ENCODE results near the gene SPDYC.
A peak's percentile ranks its signal among the peaks of the same experiment; 100 is the strongest.

SPDYC gene

GRCh38 chr11:65218446-65218845 is 48.4 kb downstream of the SPDYC start:
- H3K36me3 Mint-ChIP-seq (ENCODE audit: insufficient read depth), result no peaks in the 10 kb centered on the region
- H3K4me3 Mint-ChIP-seq, result no peak overlapping the region
- H3K4me1 Mint-ChIP-seq (ENCODE audit: low read depth in 2 of 2), result peaks cover 26 to 29% of the 10 kb centered on the region in 2 donors
- H3K27ac Mint-ChIP-seq, result no peak overlapping the region
- no peaks in the 10 kb centered on the region for H3K9me3 Mint-ChIP-seq
- ATAC-seq (replicated peaks), result no peak
- DNase-seq, result no peak
- H3K27me3 Mint-ChIP-seq, result peaks cover 3 to 5% of the 10 kb centered on the region in 2 donors

- DNase-seq (no peak), ATAC-seq (replicated peaks) (no peak)
- Mint-ChIP-seq H3K27me3 (peaks cover 10 to 18% of the 10 kb centered on the region in 2 donors), H3K36me3 (ENCODE audit: insufficient read depth) (no peaks in the 10 kb centered on the region), H3K4me3 (no peak overlapping the region), H3K27ac (peak overlapping the region in 1 of 2 donors; percentile 38), H3K9me3 (no peaks in the 10 kb centered on the region), H3K4me1 (ENCODE audit: low read depth in 2 of 2) (peaks cover 15 to 16% of the 10 kb centered on the region in 2 donors)
Observed at GRCh38 chr11:65219930-65220213, 49.8 kb downstream of the SPDYC start.

- no peak overlapping the region for H3K27ac Mint-ChIP-seq
- no peaks in the 10 kb centered on the region for H3K36me3 Mint-ChIP-seq (ENCODE audit: insufficient read depth)
- H3K27me3 Mint-ChIP-seq, result peaks cover 18 to 30% of the 10 kb centered on the region in 2 donors
- ATAC-seq (replicated peaks) (no peak), DNase-seq (no peak)
- no peaks in the 10 kb centered on the region for H3K9me3 Mint-ChIP-seq
- no peak overlapping the region for H3K4me3 Mint-ChIP-seq
- H3K4me1 Mint-ChIP-seq (ENCODE audit: low read depth in 2 of 2), result peaks cover 14 to 16% of the 10 kb centered on the region in 2 donors
Observed at GRCh38 chr11:65221026-65221425, 51.0 kb downstream of the SPDYC start.
